Activated naive CD4-positive, alpha-beta T cell (primary cell): ENCODE measurements around the gene RIN3.

Experiments used
- DNase-seq, 4 experiments: peaks; one replicate each; lab custom pipeline; 2025; lab: John Stamatoyannopoulos, UW

RIN3 gene

DNA sequence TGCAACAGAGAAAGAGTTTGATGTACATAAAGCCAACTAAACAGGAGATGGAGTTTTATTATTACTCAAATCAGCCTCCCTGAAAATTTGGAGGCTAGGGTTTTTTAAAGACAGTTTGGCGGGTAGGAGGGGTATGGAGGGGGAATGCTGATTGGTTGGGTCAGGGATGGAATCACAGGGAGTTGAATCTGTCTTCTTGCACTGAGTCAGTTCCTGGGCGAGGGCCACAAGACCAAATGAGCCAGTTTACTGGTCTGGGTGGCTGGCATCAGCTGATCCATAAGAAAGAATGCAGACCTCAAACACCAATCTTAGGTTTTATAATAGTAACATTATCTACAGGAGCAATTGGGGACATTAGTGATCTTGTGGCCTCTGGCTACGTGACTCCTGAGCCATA is 64.9 kb downstream of the RIN3 start:
- DNase-seq, result no peak

DNA sequence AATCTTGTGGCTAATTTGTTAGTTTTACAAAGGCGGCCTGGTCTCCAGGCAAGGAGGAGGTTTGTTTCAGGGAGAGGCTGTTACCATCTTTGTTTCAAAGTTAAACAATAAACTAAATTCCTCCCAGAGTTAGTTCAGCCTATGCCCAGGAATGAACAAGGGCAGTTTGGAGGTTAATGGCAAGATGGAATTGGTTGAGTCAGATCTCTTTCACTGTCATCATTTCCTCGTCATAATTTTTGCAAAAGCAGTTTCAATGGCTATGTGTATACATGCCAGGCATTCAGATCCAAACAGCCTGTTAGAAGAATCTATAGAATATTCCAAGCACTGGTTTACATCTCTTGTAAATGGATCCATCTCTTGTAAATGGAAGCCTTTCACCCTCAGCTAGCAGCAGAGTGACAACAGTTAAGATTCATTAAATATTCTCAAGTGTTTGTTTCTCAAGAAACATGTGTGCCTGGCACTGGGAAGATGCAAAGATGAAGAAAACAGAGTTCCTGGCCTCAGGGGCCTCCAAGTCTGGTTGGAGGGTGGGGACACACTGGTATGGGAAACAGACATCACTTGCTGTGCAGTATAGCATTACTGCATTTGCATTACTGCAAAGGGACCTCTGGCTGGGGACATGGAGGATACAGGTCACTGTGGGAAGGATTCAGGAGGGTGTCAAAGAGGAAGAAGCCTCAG is 65.8 kb downstream of the RIN3 start:
- no peak for DNase-seq

DNA sequence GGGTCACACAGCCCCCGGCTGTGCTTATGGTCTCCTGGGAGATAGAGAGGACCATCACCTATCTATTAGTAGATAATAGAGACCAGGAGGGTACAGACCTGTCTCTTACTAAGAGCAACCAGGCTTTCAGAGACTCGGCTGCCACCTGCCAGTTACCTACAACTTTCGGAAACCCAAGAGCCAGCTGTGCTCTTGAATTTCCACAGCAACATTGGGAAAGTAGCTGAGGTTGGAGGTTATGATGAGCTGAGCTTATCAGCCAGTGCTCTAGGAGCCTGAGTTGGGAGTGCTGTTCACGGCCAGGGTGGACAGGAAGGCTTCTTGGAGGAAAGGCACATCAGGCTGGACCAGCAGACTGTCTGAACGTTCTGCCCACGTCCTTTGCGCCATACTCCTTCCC is 67.6 kb downstream of the RIN3 start:
- DNase-seq, result no peak

DNA sequence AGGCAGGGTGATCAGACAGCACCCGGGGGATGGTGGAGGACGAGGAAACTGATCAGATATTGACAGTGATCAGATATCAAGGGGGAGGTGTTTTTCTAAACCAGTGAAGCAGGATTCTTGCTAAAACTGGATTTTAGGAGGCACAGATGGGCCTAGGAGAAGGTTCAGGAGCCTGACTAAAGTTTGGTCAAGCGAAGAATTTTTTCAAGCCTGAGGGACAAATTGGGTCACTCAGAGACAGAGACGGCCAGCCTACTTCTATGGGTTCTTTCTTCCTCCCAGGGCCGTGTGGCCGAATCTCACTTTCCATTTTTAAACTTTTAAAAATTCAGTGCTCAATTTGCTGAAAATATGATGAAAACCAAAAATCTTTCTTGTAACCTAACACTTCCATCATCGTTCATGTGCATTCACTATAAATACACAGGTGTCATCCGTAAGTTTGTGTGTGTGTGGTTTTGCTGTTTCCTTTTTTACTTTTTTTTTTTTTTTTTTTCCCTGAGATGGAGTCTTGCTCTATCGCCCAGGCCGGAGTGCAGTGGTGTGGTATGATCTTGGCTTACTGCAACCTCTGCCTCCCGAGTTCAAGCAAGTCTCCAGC is 68.5 kb downstream of the RIN3 start:
- no peak for DNase-seq

DNA sequence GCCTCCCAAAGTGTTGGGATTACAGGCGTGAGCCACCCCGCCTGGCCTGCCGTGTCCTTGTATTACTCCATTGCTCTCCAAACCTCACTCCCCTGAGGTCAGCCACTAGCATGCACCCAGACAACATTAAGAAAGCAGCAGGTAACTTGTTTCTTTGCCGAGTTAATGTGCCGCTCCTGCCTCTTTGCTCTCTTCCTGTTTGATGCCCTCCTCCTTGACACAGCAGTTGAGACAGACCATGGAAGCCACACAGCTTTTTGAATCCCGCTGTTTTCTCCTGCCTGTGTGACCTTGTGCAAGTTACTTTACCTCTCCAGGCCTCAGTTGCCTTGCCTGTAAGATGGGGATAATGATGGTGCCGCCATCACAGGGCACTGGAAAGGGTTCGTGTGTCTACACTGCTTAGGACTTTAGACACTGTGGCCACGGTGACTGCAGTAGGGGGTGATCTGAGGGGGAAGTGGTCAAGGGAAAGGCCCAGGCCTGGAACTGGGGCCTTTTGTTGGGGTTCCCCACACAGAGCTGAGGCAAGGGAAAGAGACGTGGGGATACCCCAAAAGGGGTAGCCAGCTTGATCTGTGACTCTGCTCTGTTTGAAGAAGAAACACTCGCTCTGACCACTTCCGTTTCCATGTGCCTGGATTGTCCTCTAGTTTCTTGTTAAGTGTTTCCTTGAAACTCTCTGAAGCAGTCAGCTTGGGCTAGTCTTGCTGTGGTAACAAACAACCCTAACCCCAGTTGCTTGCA is 69.3 kb downstream of the RIN3 start:
- DNase-seq, result no peak

DNA sequence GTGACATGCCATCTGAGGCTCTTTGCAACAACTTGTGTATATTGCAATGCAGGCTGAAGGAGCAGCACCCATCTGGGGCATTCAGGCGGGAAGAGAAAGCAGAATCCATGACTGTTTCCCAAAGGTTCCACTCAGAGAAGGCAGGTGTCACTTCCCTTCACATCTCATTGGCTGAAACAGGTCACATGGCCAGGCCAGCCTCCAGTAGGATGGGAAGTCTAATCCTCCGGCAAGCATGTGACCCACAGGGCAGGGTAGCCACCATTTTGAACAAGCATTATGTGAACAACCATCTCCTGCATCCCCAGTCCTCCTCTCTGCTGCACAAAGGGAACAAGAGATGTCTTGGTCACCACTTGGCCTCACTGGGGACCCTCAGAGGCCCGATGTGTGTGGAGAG is 70.6 kb downstream of the RIN3 start:
- DNase-seq, result no peak

DNA sequence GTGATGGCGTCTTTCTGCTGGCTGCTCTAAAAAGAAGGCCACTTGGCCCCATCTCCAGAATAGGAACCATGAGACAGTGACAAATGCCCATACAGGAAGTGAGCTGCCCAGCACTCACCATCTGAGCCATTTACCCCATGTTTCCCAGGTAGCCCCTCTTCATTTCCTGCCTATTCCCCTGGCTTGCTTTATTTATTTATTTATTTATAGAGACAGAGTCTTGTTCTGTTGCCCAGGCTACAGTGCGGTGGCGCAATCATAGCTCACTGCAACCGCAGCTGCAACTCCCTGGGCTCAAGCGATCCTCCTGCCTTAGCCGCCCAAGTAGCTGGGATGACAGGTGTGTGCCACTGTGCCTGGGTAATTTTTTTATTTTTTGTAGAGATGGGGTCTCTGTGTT is 71.2 kb downstream of the RIN3 start:
- no peak for DNase-seq

DNA sequence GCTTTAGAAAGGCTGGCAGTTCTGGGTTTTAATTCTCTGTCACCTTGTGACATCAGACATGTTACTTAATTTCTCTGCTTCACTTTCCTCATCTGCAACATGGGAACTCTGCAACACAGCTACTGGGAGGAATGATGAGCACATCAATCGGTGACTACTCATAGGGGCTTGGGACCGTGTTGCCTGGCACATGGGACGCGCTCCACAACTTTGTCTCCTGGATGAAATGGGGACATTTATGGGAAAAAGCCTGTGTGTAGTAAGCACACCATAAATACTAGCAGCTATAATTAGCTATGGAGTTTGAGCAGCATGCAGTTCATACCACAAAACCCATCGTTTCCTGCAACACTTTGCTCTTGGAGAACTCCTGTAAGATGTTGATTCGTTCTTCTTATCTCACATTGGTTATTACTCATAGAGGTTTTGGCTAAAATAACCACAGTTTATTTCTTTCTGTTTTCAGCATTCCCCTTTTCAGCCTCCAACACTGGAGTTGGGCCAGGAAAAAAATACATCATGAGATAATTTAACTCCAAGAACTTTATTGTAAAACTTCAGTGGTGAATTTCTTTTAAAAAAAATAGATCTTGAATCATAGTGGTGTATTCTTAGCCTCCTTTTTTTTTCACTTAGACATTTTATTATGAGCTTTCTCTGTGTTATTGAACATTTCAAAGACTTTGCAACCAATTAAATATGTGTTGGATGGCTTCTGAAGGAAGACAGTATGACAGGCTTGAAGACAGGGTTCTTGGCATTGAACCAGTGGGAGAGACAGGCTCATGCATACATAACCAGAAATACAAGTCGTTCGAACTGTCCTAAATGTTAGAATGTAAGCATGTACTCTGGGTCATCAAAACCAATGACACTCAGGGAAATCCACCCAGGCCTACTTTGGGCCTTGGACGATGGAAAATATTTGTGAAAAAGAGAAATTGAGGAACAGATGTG is 72.7 kb downstream of the RIN3 start:
- no peak for DNase-seq

DNA sequence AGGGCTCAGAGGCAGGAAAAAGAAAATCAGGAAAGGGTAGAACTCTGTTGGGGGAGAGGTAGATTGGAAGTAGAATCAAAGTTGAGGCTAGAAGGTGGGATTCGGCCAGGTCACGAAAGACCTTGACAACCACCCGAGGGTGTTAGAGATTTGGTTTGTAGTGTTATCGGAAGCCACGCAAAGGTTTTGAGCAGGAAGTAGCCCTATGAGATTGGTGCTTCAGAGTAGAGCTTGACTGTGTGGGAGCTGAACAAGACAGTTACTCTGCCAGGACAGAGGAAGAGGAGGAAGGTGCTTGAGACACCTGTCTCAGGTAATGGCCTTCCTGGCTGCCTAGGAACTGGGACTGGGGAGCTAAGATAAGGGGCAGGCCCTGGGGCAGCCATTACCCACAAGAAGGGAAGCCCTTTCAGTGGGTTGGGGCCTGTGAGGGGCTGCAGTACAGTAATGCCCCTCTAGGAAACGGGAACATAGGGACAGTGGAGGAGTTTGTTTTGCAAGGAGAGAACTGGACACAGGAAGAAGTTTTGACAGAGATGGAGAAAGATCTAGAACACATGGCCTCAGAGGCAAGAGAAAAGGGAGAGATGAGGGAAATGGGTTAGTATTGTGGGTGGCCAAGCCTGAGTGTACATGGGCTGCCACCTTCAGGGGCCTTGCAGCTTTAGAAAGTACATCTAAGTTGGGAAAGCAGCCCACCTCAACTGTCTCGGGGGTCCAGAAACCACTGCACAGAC is 73.5 kb downstream of the RIN3 start:
- DNase-seq, result no peak

DNA sequence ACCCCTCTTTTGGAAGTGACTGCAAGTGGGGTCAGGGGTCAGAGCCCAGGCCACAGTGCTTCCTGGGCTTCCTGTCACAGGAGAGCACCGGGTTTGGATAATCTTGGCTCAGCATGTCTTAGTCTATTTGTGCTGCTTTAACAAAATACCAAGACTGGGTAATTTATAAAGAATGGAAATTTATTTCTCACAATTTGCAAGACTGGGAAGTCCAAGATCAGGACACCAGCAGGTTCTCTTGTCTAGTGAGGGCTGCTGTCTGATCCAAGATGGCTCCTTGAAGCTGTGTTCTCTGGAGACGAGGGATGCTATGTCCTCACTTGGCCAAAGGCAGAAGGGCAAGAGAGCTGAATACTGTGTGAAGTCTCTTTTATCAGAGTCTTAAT is 74.1 kb downstream of the RIN3 start:
- no peak for DNase-seq

DNA sequence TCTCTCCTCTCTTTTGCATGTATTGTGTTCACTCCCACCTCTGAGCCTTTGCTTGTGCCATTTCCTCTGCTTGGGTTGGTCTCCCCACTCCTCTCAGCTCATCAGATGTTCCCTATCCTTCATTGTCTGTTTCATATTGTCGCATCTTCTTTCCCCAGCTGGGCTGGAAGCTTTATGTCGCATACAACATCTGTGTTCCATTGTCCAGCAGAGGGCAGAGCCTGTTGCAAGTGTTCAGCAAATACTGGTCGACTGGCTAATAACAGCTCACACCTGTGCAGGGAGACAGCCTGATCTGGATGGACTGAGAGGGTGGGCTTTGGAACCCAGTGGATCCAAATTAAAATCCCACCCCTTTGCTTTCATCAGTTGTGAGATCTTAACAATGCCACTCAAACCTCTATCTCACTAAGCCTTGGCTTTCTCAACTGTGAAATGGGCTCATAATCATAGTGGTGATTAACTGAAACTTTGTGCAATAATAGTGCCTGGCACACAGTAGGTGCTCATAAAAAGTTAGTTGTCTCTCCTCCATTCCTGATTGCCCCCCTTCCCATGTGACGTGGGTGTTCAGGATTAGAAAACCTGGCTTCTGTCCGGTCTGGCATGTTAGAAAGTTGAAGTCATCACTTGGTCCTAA is 75.8 kb downstream of the RIN3 start:
- DNase-seq, result no peak

DNA sequence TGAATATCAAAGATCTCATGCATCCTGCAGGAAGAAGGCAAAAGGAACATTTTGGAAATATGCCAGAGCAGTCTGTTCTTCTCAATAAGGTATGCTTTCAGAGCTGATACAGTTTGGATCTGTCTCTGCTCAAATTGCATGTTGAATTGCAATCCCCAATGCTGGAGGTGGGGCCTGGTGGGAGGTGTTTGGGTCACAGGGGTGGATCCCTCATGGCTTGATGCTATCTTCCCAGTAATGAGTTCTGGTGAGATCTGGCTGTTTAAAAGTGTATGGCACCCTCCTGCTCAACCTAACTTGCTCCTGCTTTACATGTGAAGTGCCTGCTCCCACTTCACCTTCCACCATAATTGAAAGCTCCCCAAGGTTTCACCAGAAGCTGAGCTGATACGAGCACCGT is 76.6 kb downstream of the RIN3 start:
- DNase-seq, result no peak

DNA sequence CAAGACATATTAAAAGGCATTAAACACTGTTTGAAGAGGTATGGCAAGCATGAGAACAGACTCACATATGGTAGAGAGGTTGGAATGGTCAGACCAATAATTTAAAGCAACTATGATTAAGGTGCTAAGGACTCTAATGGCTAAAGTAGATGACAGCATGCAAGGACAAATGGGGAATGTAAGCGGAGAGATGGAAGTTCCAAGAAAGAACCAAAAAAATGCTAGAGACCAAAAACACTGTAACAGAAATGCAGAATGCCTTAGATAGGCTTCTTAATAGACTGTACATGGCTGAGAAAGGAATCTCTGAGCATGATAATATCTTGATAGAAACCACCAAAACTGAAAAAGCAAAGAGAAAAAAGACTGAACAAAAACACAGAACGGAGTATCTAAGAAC is 77.4 kb downstream of the RIN3 start:
- no peak for DNase-seq

DNA sequence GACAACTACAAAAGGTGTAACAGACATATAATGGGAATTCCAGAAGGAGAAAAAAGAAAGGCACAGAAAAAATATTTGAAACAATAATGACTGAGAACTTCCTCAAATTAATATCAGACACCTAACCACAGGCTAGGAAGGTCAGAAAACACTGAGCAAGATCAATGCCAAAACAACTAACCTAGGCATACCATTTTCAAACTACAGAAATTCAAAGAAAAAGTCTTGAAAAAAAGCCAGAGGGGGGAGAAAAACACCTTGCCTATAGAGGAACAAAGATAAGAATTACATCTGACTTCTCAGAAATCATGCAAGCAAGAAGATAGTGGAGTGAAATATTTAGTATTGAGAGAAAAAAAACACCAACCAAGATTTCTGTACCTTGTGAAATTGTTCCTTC is 77.8 kb downstream of the RIN3 start:
- DNase-seq, result no peak

DNA sequence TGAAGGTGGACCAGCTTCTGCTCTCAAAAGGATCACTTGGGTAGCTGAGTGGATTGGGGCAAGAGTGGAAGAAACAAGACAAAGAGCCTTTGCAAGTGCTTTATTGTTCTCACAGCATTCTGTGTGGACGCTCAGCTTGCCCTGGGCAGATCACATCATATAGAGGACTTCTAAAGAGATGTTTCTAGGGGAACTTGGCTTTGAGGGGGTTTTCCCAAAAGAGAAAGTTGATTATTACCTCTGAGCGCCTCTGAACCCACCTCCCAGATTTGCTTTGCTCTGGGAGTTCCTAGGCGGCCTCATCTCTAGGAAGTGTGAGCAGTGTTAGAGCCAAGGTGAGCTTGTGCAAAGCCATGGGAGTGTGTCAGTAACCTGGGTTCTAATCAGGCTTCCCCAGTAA is 81.7 kb downstream of the RIN3 start:
- no peak for DNase-seq

DNA sequence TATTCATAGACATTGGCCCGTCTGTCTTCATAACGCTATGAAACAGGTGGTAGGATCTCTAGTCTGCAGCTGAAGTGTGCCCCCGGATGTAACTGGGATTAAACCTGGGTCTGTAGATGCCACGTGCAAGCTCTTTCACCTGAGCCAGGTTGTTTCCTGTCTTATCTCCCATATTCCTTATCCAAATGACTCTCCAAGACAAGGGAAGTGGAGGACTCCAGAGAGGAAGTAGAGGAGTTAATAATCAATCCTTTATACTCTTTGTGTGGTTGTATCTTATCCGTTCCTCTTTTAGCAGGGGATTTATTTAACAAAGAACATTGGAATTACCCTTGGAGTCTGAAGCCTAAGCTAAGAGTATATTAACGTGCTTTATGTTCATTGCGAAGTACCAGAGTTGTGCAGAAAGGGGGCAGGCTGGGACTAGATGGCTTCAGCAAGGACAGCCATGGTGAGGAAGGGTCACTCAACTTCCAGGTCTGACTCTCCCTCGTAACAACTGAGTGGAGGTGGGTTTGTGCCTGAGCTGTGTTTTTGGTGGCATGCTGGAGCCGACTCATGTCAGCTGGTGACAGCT is 82.8 kb downstream of the RIN3 start:
- DNase-seq, result no peak

DNA sequence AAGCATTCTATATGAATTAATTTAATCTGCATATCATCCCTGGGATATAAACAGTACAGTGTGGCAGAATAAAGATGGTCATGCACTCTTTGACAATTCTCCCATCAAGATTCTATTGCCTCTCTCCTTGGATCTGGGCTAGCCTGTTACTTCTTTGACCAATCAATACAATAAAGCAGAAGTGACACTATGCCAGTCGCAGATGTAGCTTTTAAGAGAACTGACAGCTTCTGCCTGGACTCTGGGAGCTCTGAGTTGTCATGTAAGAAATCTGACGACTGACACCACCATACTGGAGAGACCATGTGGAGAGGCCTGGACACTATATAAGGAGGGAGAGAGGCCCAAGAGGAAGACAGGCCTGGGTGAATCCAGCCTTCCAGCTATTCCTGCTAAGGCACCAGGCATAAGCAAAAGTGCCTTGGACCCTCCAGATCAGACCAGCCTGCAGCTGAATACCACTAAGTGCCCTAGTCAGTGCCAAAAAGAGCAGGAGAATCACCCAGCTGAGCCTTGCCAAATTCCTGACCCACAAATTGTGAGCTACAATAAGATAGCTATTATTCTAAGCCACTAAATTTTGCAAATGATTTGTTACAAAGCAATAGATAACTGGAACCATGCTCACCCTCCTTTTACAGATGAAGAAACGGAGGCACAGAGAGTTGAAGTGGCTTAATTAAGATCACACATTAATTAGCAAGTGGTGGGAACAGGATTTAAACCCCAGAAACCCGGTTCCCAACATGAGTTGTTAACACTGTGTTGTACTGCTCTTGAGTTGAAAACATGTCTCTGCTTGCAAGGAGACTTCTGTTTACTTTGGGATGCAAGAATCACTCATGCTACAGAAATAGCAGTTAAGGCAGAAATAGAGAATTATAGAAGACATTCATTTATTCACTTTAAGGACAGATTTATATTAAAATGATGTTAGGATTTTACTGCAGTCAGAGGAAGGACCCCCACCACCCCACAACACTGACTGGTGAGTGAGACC is 84.6 kb downstream of the RIN3 start:
- no peak for DNase-seq

DNA sequence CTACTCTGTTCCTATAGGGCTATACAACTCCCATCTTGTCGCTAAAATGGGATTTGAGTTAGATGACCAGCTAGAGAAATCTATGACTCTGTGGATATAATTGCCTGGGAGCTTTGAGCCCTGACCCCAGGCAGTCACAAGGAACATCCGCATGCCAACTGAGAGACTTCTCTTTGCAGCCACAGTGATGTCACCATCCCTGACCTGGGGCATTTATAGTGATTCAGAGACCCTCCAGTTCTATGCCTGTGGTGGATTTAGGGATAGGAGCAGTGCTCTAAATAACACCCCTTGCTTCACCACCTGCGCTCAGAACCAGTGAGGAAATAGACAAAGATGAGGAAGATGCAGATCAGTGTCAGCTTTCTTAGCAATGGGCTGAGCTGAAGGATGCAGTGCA is 86.2 kb downstream of the RIN3 start:
- DNase-seq, result no peak

DNA sequence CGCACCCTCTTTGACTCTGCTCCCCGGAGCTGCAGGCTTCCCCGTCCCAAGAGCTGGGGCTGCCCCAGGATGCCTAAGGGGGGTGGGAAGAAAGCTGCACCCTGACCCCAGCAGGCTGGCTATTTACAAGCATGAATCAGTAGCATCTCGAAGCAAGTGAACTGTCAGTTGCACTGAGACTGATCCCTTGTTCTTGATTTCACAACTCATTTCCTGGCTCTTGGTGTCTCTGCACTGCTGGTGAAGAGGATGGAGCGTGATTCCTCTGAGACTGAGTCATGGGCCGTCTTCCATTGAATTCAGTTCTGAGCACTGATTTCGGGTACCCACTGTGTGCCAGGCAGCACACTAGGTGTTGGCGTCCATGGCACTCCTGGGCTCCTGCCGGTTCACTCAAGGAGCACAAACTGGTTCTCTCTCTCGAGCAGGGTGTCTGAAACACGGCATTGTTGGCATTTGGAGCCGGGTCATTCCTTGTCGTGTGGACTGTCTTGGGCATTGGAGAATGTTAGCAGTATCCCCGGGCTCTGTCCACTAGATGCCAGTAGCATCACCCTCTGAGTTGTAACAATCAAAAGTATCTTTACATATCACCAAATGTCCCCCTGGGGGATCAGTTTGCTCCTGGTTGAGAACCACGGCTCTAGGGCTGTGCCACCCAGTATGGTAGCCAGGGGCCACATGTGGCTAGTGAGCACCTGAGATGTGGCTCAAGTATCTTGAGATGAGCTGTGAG is 86.9 kb downstream of the RIN3 start:
- DNase-seq, result no peak
